NB4 (cell line): ENCODE measurements around the gene TMEM183A.
"Not testable (repeated sequence)": the region's sequence is repeated elsewhere in the genome, so short reads cannot be mapped to it uniquely, and the experiment has no call there.

ENCODE experiments used
- DNase-seq: peaks from one replicate; pipeline ENCODE4 v3.0.0; 2010; ENCODE audit warnings: low read depth
- H3K4me3 ChIP-seq: one replicate; pipeline ENCODE4 v1.5.1; 2011; ENCODE audit warnings: mild to moderate bottlenecking, low read depth, low read length, moderate library complexity
- CTCF ChIP-seq: IDR thresholded peaks from one replicate; pipeline ENCODE4 v1.5.1; 2012; ENCODE audit warnings: low read depth, low read length
- MAX ChIP-seq: IDR thresholded peaks from 2 replicates; pipeline ENCODE4 v1.6.1; 2011; ENCODE audit warnings: low read depth, low read length
- MYC ChIP-seq: IDR thresholded peaks from 2 replicates; pipeline ENCODE4 v1.6.1; 2011; ENCODE audit warnings: low read depth, low read length
- POLR2A ChIP-seq: IDR thresholded peaks from 2 replicates; pipeline ENCODE4 v1.6.1; 2011; ENCODE audit warnings: mild to moderate bottlenecking; ENCODE audit not compliant: insufficient read length; ENCODE audit errors: extremely low read depth

The TMEM183A gene

GRCh38 chr1:203005395-203006142, 1.6 kb upstream of the TMEM183A start:
- peak overlapping the region; percentile 66 for H3K4me3 ChIP-seq
- TF ChIP-seq MYC (0 out of 2 replicates have a peak, but pooled peaks have one; percentile 12), MAX (peak; percentile 48)
- DNase-seq, result peak; percentile 67

GRCh38 chr1:203009185-203009584, 2.0 kb downstream of the TMEM183A start:
- H3K4me3 ChIP-seq, result peak overlapping the region; percentile 95
- TF ChIP-seq CTCF (no peak), MAX (no peak), MYC (no peak), POLR2A (no peak)
- DNase-seq, result no peak

GRCh38 chr1:203011582-203011981, 4.4 kb downstream of the TMEM183A start:
- no peak for TF ChIP-seq MYC
- TF ChIP-seq POLR2A, result no peak
- no peak for TF ChIP-seq MAX
- no peak for TF ChIP-seq CTCF
- no peak for DNase-seq
- H3K4me3 ChIP-seq, result no peak overlapping the region

- H3K4me3 ChIP-seq, result no peak overlapping the region
- no peak for DNase-seq
- no peak for TF ChIP-seq MYC
- no peak for TF ChIP-seq POLR2A
- TF ChIP-seq MAX, result no peak
- TF ChIP-seq CTCF, result no peak
Measured at GRCh38 chr1:203017061-203017460, 9.9 kb downstream of the TMEM183A start.

GRCh38 chr1:203017692-203018091, 10.5 kb downstream of the TMEM183A start:
- no peak for DNase-seq
- no peak for TF ChIP-seq MYC
- TF ChIP-seq CTCF, result no peak
- no peak for TF ChIP-seq MAX
- TF ChIP-seq POLR2A, result no peak
- H3K4me3 ChIP-seq, result no peak overlapping the region

- H3K4me3 ChIP-seq, DNase-seq: not testable (repeated sequence)
Measured at GRCh38 chr1:203022855-203023254, 15.7 kb downstream of the TMEM183A start.

GRCh38 chr1:203025686-203026030, 18.5 kb downstream of the TMEM183A start:
- TF ChIP-seq MAX, result no peak
- no peak for DNase-seq
- no peak overlapping the region for H3K4me3 ChIP-seq
